ENCODE data around the gene ZCCHC7. TPM values are rescaled to one million over a fixed set of nuclear protein-coding genes. Genes with fewer than 3 reads are reported as not detected.
"Not testable (repeated sequence)": the region's sequence is repeated elsewhere in the genome, so short reads cannot be mapped to it uniquely, and the experiment has no call there.

ZCCHC7 gene
- total RNA-seq, 1 experiment from 2014 or later: 12.4 TPM

- no peak overlapping the region for H3K27ac ChIP-seq
- H3K4me3 ChIP-seq: no peak overlapping the region
Measured at GRCh38 chr9:37141015-37141414, 20.6 kb downstream of the ZCCHC7 start.

GRCh38 chr9:37144762-37145161, 24.4 kb downstream of the ZCCHC7 start:
- Histone ChIP-seq H3K4me1 (replicated peaks) (no peaks in the 10 kb centered on the region), H3K9me3 (replicated peaks) (no peaks in the 10 kb centered on the region), H3K27me3 (replicated peaks) (no peaks in the 10 kb centered on the region), H3K27ac (no peak overlapping the region), H3K4me3 (no peak overlapping the region), H3K36me3 (no peaks in the 10 kb centered on the region; the same call in none of the 2 replicates)
- no peak for DNase-seq (ENCODE audit: low read depth in 1 of 2, low spot score in 2 of 2)

More at GRCh38 chr9:37141015-37141414, 20.6 kb downstream of the ZCCHC7 start:
- no peaks in the 10 kb centered on the region for H3K36me3 ChIP-seq
- H3K27me3 ChIP-seq (replicated peaks): no peaks in the 10 kb centered on the region
- DNase-seq (ENCODE audit: low read depth in 1 of 2, low spot score in 2 of 2): no peak
- H3K4me1 ChIP-seq (replicated peaks): no peaks in the 10 kb centered on the region
- no peaks in the 10 kb centered on the region for H3K9me3 ChIP-seq (replicated peaks)

GRCh38 chr9:37146410-37146809, 26.0 kb downstream of the ZCCHC7 start:
- Histone ChIP-seq H3K27ac (no peak overlapping the region), H3K27me3 (replicated peaks) (no peaks in the 10 kb centered on the region), H3K4me3 (no peak overlapping the region), H3K36me3 (no peaks in the 10 kb centered on the region; the same call in none of the 2 replicates), H3K9me3 (replicated peaks) (no peaks in the 10 kb centered on the region), H3K4me1 (replicated peaks) (no peaks in the 10 kb centered on the region)
- no peak for DNase-seq (ENCODE audit: low read depth in 1 of 2, low spot score in 2 of 2)

GRCh38 chr9:37148181-37148580, 27.8 kb downstream of the ZCCHC7 start:
- Histone ChIP-seq H3K4me1 (replicated peaks) (0 out of 2 replicates have a peak, but pooled peaks cover 4% of the 10 kb centered on the region), H3K36me3 (no peaks in the 10 kb centered on the region; the same call in none of the 2 replicates), H3K4me3 (no peak overlapping the region), H3K27me3 (replicated peaks) (no peaks in the 10 kb centered on the region), H3K27ac (no peak overlapping the region), H3K9me3 (replicated peaks) (no peaks in the 10 kb centered on the region)
- no peak for DNase-seq (ENCODE audit: low read depth in 1 of 2, low spot score in 2 of 2)

- no peaks in the 10 kb centered on the region; the same call in none of the 2 replicates for H3K36me3 ChIP-seq
- no peak overlapping the region for H3K4me3 ChIP-seq
- no peaks in the 10 kb centered on the region for H3K9me3 ChIP-seq (replicated peaks)
- DNase-seq (ENCODE audit: low read depth in 1 of 2, low spot score in 2 of 2): no peak
- no peaks in the 10 kb centered on the region for H3K27me3 ChIP-seq (replicated peaks)
- H3K4me1 ChIP-seq (replicated peaks): 0 out of 2 replicates have a peak, but pooled peaks cover 4% of the 10 kb centered on the region
- no peak overlapping the region for H3K27ac ChIP-seq
Measured at GRCh38 chr9:37149666-37150308, 29.4 kb downstream of the ZCCHC7 start.

- Histone ChIP-seq H3K36me3 (no peaks in the 10 kb centered on the region; the same call in none of the 2 replicates), H3K4me3 (no peak overlapping the region), H3K9me3 (replicated peaks) (no peaks in the 10 kb centered on the region), H3K27me3 (replicated peaks) (no peaks in the 10 kb centered on the region), H3K27ac (no peak overlapping the region), H3K4me1 (replicated peaks) (0 out of 2 replicates have a peak, but pooled peaks cover 4% of the 10 kb centered on the region)
- no peak for DNase-seq (ENCODE audit: low read depth in 1 of 2, low spot score in 2 of 2)
Measured at GRCh38 chr9:37150415-37150814, 30.0 kb downstream of the ZCCHC7 start.

GRCh38 chr9:37151812-37152211, 31.4 kb downstream of the ZCCHC7 start:
- no peaks in the 10 kb centered on the region for H3K9me3 ChIP-seq (replicated peaks)

GRCh38 chr9:37152365-37152764, 32.0 kb downstream of the ZCCHC7 start:
- Histone ChIP-seq H3K9me3 (replicated peaks) (no peaks in the 10 kb centered on the region), H3K4me3 (no peak overlapping the region), H3K27me3 (replicated peaks) (no peaks in the 10 kb centered on the region), H3K36me3 (no peaks in the 10 kb centered on the region; the same call in none of the 2 replicates), H3K4me1 (replicated peaks) (peaks cover 12% of the 10 kb centered on the region), H3K27ac (no peak overlapping the region)
- no peak for DNase-seq (ENCODE audit: low read depth in 1 of 2, low spot score in 2 of 2)

More at GRCh38 chr9:37151812-37152211, 31.4 kb downstream of the ZCCHC7 start:
- Histone ChIP-seq H3K4me1 (replicated peaks) (peaks cover 7% of the 10 kb centered on the region), H3K4me3 (no peak overlapping the region), H3K27me3 (replicated peaks) (no peaks in the 10 kb centered on the region), H3K27ac (no peak overlapping the region), H3K36me3 (no peaks in the 10 kb centered on the region; the same call in none of the 2 replicates)
- no peak for DNase-seq (ENCODE audit: low read depth in 1 of 2, low spot score in 2 of 2)

- Histone ChIP-seq H3K4me3 (no peak overlapping the region), H3K4me1 (replicated peaks) (peaks cover 12% of the 10 kb centered on the region), H3K9me3 (replicated peaks) (0 out of 2 replicates have a peak, but pooled peaks cover 2% of the 10 kb centered on the region), H3K27ac (no peak overlapping the region), H3K27me3 (replicated peaks) (no peaks in the 10 kb centered on the region), H3K36me3 (no peaks in the 10 kb centered on the region; the same call in 1 of the 2 replicates)
- DNase-seq (ENCODE audit: low read depth in 1 of 2, low spot score in 2 of 2): no peak
Measured at GRCh38 chr9:37155601-37156000, 35.2 kb downstream of the ZCCHC7 start.

GRCh38 chr9:37156205-37156604, 35.8 kb downstream of the ZCCHC7 start:
- Histone ChIP-seq H3K4me3 (no peak overlapping the region), H3K36me3 (no peaks in the 10 kb centered on the region; the same call in 1 of the 2 replicates), H3K27me3 (replicated peaks) (no peaks in the 10 kb centered on the region), H3K4me1 (replicated peaks) (peaks cover 12% of the 10 kb centered on the region), H3K9me3 (replicated peaks) (0 out of 2 replicates have a peak, but pooled peaks cover 2% of the 10 kb centered on the region), H3K27ac (no peak overlapping the region)
- DNase-seq (ENCODE audit: low read depth in 1 of 2, low spot score in 2 of 2): no peak

GRCh38 chr9:37156781-37157356, 36.5 kb downstream of the ZCCHC7 start:
- Histone ChIP-seq H3K4me3 (no peak overlapping the region), H3K36me3 (no peaks in the 10 kb centered on the region; the same call in 1 of the 2 replicates), H3K4me1 (replicated peaks) (peaks cover 12% of the 10 kb centered on the region), H3K27me3 (replicated peaks) (no peaks in the 10 kb centered on the region), H3K27ac (no peak overlapping the region), H3K9me3 (replicated peaks) (0 out of 2 replicates have a peak, but pooled peaks cover 2% of the 10 kb centered on the region)
- DNase-seq (ENCODE audit: low read depth in 1 of 2, low spot score in 2 of 2): peak in 1 of 2 experiments; percentile 59

GRCh38 chr9:37157726-37158377, 37.5 kb downstream of the ZCCHC7 start:
- Histone ChIP-seq H3K4me3 (no peak overlapping the region), H3K27ac (no peak overlapping the region), H3K27me3 (replicated peaks) (no peaks in the 10 kb centered on the region), H3K4me1 (replicated peaks) (peaks cover 8% of the 10 kb centered on the region), H3K36me3 (no peaks in the 10 kb centered on the region; the same call in 1 of the 2 replicates), H3K9me3 (replicated peaks) (0 out of 2 replicates have a peak, but pooled peaks cover 2% of the 10 kb centered on the region)
- no peak for DNase-seq (ENCODE audit: low read depth in 1 of 2, low spot score in 2 of 2)

- H3K36me3 ChIP-seq: no peaks in the 10 kb centered on the region; the same call in 1 of the 2 replicates
- H3K4me1 ChIP-seq (replicated peaks): no peaks in the 10 kb centered on the region
- H3K4me3 ChIP-seq: no peak overlapping the region
- H3K9me3 ChIP-seq (replicated peaks): 0 out of 2 replicates have a peak, but pooled peaks cover 2% of the 10 kb centered on the region
- no peak overlapping the region for H3K27ac ChIP-seq
- DNase-seq (ENCODE audit: low read depth in 1 of 2, low spot score in 2 of 2): no peak
- no peaks in the 10 kb centered on the region for H3K27me3 ChIP-seq (replicated peaks)
Measured at GRCh38 chr9:37163299-37163698, 42.9 kb downstream of the ZCCHC7 start.

GRCh38 chr9:37164335-37164734, 44.0 kb downstream of the ZCCHC7 start:
- not testable (repeated sequence) for H3K4me1 ChIP-seq (replicated peaks); H3K36me3 ChIP-seq; H3K4me3 ChIP-seq; H3K27ac ChIP-seq; H3K9me3 ChIP-seq (replicated peaks); H3K27me3 ChIP-seq (replicated peaks); DNase-seq (ENCODE audit: low read depth in 1 of 2, low spot score in 2 of 2)
